Measurements from ENCODE around the gene VCL. TPM values are rescaled to one million over a fixed set of nuclear protein-coding genes. Genes with fewer than 3 reads are reported as not detected.
A peak's percentile ranks its signal among the peaks of the same experiment; 100 is the strongest.
"Not testable (repeated sequence)": the region's sequence is repeated elsewhere in the genome, so short reads cannot be mapped to it uniquely, and the experiment has no call there.

VCL gene
- total RNA-seq, 1 experiment from 2014 or later, result 291 TPM

- Histone ChIP-seq H4K5ac (ENCODE audit: insufficient read length, low read depth, low read length) (no peak overlapping the region), H3K4me2 (ENCODE audit: insufficient read depth, insufficient read length, low read length) (no peak overlapping the region), H3K79me2 (ENCODE audit: insufficient read depth, low read length) (no peaks in the 10 kb centered on the region), H3K23ac (ENCODE audit: insufficient read length, low read depth, low read length) (no peak overlapping the region), H3K79me1 (ENCODE audit: insufficient read depth, low read depth, low read length, poor library complexity, severe bottlenecking) (no peaks in the 10 kb centered on the region), H3K27me3 (ENCODE audit: insufficient read depth, low read length) (no peaks in the 10 kb centered on the region), H2BK20ac (ENCODE audit: low read depth, low read length, poor library complexity, severe bottlenecking) (no peak overlapping the region), H2BK120ac (ENCODE audit: low read depth, low read length, poor library complexity, severe bottlenecking) (no peak overlapping the region), H4K20me1 (ENCODE audit: control insufficient read depth, insufficient read depth, insufficient read length) (no peaks in the 10 kb centered on the region), H4K8ac (replicated peaks; ENCODE audit: insufficient read length, low read depth, low read length) (no peak overlapping the region), H2AK5ac (ENCODE audit: insufficient read length, low read length) (no peak overlapping the region), H3K14ac (ENCODE audit: insufficient read depth, low read length) (no peak overlapping the region), H3K4me1 (ENCODE audit: insufficient read depth, low read length) (peaks cover 1% of the 10 kb centered on the region; the same call in 1 of the 2 replicates), H3K27ac (ENCODE audit: insufficient read length, low read depth, low read length) (no peak overlapping the region), H3K9me3 (ENCODE audit: control insufficient read depth, low read depth, low read length) (no peaks in the 10 kb centered on the region), H2BK15ac (ENCODE audit: low read depth, low read length) (no peak overlapping the region), H3K23me2 (ENCODE audit: insufficient read length, low read depth, low read length, poor library complexity, severe bottlenecking) (no peaks in the 10 kb centered on the region), H4K91ac (ENCODE audit: insufficient read length, low read depth, low read length) (no peak overlapping the region), H2BK5ac (ENCODE audit: insufficient read length, low read length) (no peak overlapping the region), H2AFZ (ENCODE audit: low read length) (no peak overlapping the region), H3K4ac (ENCODE audit: low read depth, low read length) (no peak overlapping the region), H3K56ac (ENCODE audit: insufficient read length, low read depth, low read length) (no peak overlapping the region), H3K9ac (ENCODE audit: extremely low read depth, insufficient read length, low read length) (no peak overlapping the region), H3T11ph (ENCODE audit: low read length) (no peak overlapping the region), H3K18ac (ENCODE audit: insufficient read length, low read depth, low read length) (no peak overlapping the region), H2BK12ac (ENCODE audit: insufficient read length, low read depth, low read length) (no peak overlapping the region)
- no peaks in the 10 kb centered on the region for H3K27me3 Mint-ChIP-seq (ENCODE audit: low read depth)
- H3K9me3 Mint-ChIP-seq, result no peaks in the 10 kb centered on the region
- no peak for TF ChIP-seq CTCF (conservative IDR thresholded peaks at IDR 0.05)
- H3K36me3 Mint-ChIP-seq (ENCODE audit: insufficient read depth in 1 of 3, low read depth in 3 of 3), result no peaks in the 10 kb centered on the region
- WGBS (ENCODE audit: extremely low coverage, insufficient read length, low lambda C conversion rate), result no CpG with 5 or more reads among the region's 2 CpGs
- peaks cover 29 to 36% of the 10 kb centered on the region in 2 experiments for H3K4me1 Mint-ChIP-seq
- peak overlapping the region in 2 of 3 experiments; percentile 32 to 50; a peak in 2 of 7 replicates for H3K27ac Mint-ChIP-seq
- DNase-seq, result no peak
- H3K4me3 Mint-ChIP-seq, result no peak overlapping the region
Measured at GRCh38 chr10:73962386-73962785, 35.5 kb upstream of the VCL start.

GRCh38 chr10:73963533-73963932 lies 34.4 kb upstream of the VCL start:
- H3K9me3 Mint-ChIP-seq; H3K79me2 ChIP-seq (ENCODE audit: insufficient read depth, low read length); H2BK120ac ChIP-seq (ENCODE audit: low read depth, low read length, poor library complexity, severe bottlenecking); H2BK12ac ChIP-seq (ENCODE audit: insufficient read length, low read depth, low read length); H2BK15ac ChIP-seq (ENCODE audit: low read depth, low read length); H4K91ac ChIP-seq (ENCODE audit: insufficient read length, low read depth, low read length); H3K27ac ChIP-seq (ENCODE audit: insufficient read length, low read depth, low read length); H3K27me3 Mint-ChIP-seq (ENCODE audit: low read depth); H3K18ac ChIP-seq (ENCODE audit: insufficient read length, low read depth, low read length); H3K4me3 Mint-ChIP-seq; H3K4ac ChIP-seq (ENCODE audit: low read depth, low read length); H2AFZ ChIP-seq (ENCODE audit: low read length); H3T11ph ChIP-seq (ENCODE audit: low read length); H3K9ac ChIP-seq (ENCODE audit: extremely low read depth, insufficient read length, low read length); H2BK20ac ChIP-seq (ENCODE audit: low read depth, low read length, poor library complexity, severe bottlenecking); H3K4me1 ChIP-seq (ENCODE audit: insufficient read depth, low read length); H3K14ac ChIP-seq (ENCODE audit: insufficient read depth, low read length); H3K23me2 ChIP-seq (ENCODE audit: insufficient read length, low read depth, low read length, poor library complexity, severe bottlenecking); H3K56ac ChIP-seq (ENCODE audit: insufficient read length, low read depth, low read length); H4K8ac ChIP-seq (replicated peaks; ENCODE audit: insufficient read length, low read depth, low read length); H2BK5ac ChIP-seq (ENCODE audit: insufficient read length, low read length); H2AK5ac ChIP-seq (ENCODE audit: insufficient read length, low read length); H4K20me1 ChIP-seq (ENCODE audit: control insufficient read depth, insufficient read depth, insufficient read length); H3K79me1 ChIP-seq (ENCODE audit: insufficient read depth, low read depth, low read length, poor library complexity, severe bottlenecking); H4K5ac ChIP-seq (ENCODE audit: insufficient read length, low read depth, low read length); DNase-seq; H3K23ac ChIP-seq (ENCODE audit: insufficient read length, low read depth, low read length); H3K9me3 ChIP-seq (ENCODE audit: control insufficient read depth, low read depth, low read length); H3K4me2 ChIP-seq (ENCODE audit: insufficient read depth, insufficient read length, low read length); H3K27me3 ChIP-seq (ENCODE audit: insufficient read depth, low read length); H3K36me3 Mint-ChIP-seq (ENCODE audit: insufficient read depth in 1 of 3, low read depth in 3 of 3): not testable (repeated sequence)
- Mint-ChIP-seq H3K27ac (peak overlapping the region in 1 of 3 experiments; percentile 90; a peak in 4 of 7 replicates), H3K4me1 (peaks cover 40 to 48% of the 10 kb centered on the region in 2 experiments)
- WGBS (ENCODE audit: extremely low coverage, insufficient read length, low lambda C conversion rate), result no CpG with 5 or more reads among the region's 12 CpGs

All from H9 (cell line).